SU-DHL-6 (cell line): ENCODE data around the gene MYOF.

ENCODE experiments used
- H2AFZ ChIP-seq: fragments of 200-600 bp; sonication (generic); 2 replicates; pipeline ENCODE4 v1.6.1; 2014; ENCODE audit warnings: low read depth, mild to moderate bottlenecking, moderate library complexity, mixed read lengths, antibody characterized with exemption, low read length; ENCODE audit not compliant: severe bottlenecking
- H3F3A ChIP-seq: fragments of 200-600 bp; shearing (Covaris generic); 2 replicates; pipeline ENCODE4 v1.6.0; 2016; ENCODE audit warnings: antibody characterized with exemption, mild to moderate bottlenecking; ENCODE audit not compliant: insufficient read depth
- H3K27ac ChIP-seq: fragments of 200-600 bp; sonication (generic); 2 replicates; pipeline ENCODE4 v1.5.1; 2016; ENCODE audit warnings: low read depth, mild to moderate bottlenecking, low read length, moderate library complexity, mixed read lengths
- H3K27me3 ChIP-seq: fragments of 200-600 bp; sonication (generic), shearing (Covaris generic); 2 replicates; pipeline ENCODE4 v1.6.0; 2014; ENCODE audit warnings: mild to moderate bottlenecking, low read length
- H3K36me3 ChIP-seq: fragments of 200-600 bp; sonication (generic); 2 replicates; pipeline ENCODE4 v1.6.1; 2014; ENCODE audit warnings: mild to moderate bottlenecking, low read length, mixed read lengths
- H3K4me2 ChIP-seq: fragments of 300-600, 200-600 bp; shearing (Covaris generic), sonication (generic); 2 replicates; pipeline ENCODE4 v1.6.0; 2014; ENCODE audit warnings: low read length, low read depth, mild to moderate bottlenecking; ENCODE audit not compliant: poor library complexity, severe bottlenecking
- H3K4me3 ChIP-seq: fragments of 200-600 bp; sonication (generic); 2 replicates; pipeline ENCODE4 v1.5.1; 2014; ENCODE audit warnings: antibody characterized with exemption, low read length, mild to moderate bottlenecking, mixed read lengths; ENCODE audit not compliant: insufficient read depth, poor library complexity, severe bottlenecking
- H3K79me2 ChIP-seq: fragments of 200-600 bp; sonication (generic); 2 replicates; pipeline ENCODE4 v1.6.1; 2014; ENCODE audit warnings: mild to moderate bottlenecking, low read length, moderate library complexity; ENCODE audit not compliant: insufficient read depth
- H3K9ac ChIP-seq: fragments of 200-600 bp; sonication (generic); 2 replicates; pipeline ENCODE4 v1.7.0; 2014; ENCODE audit warnings: mild to moderate bottlenecking, low read length
- H3K9me2 ChIP-seq: fragments of 200-600 bp; sonication (generic); replicated peaks from 2 replicates; pipeline ENCODE4 v1.6.1; 2014; ENCODE audit warnings: low read length; ENCODE audit not compliant: insufficient read depth
- H3K9me3 ChIP-seq: fragments of 200-600 bp; sonication (generic); 2 replicates; pipeline ENCODE4 v1.6.1; 2014; ENCODE audit warnings: low read length, mixed read lengths; ENCODE audit not compliant: insufficient read depth
- H4K20me1 ChIP-seq: fragments of 200-600 bp; sonication (generic); 2 replicates; pipeline ENCODE4 v1.6.1; 2014; ENCODE audit warnings: low read depth, mild to moderate bottlenecking, antibody characterized with exemption, low read length, moderate library complexity, mixed read lengths
- CTCF ChIP-seq: fragments of 200-600 bp; sonication (generic); IDR thresholded peaks from one replicate; pipeline ENCODE4 v1.5.1; 2017; ENCODE audit warnings: antibody characterized with exemption, mild to moderate bottlenecking, low read length, moderate library complexity; ENCODE audit not compliant: insufficient read depth, poor library complexity, severe bottlenecking
- EZH2phosphoT487 ChIP-seq: fragments of 200-600 bp; sonication (generic), shearing (Covaris generic); conservative IDR thresholded peaks from 2 replicates; pipeline ENCODE4 v1.6.1; 2018; ENCODE audit warnings: mild to moderate bottlenecking, antibody characterized with exemption, low read length, moderate library complexity, mixed read lengths

The MYOF gene

GRCh38 chr10:93495654-93496321 is 13.7 kb upstream of the MYOF start:
- no peaks in the 10 kb centered on the region for H3K9me3 ChIP-seq
- peaks cover 8% of the 10 kb centered on the region; the same call in 1 of the 2 replicates for H3F3A ChIP-seq
- no peaks in the 10 kb centered on the region for H3K27me3 ChIP-seq
- no peak for TF ChIP-seq EZH2phosphoT487
- TF ChIP-seq CTCF = no peak
- peak overlapping the region; percentile 93 for H3K9ac ChIP-seq
- peaks cover 4% of the 10 kb centered on the region; the same call in 1 of the 2 replicates for H3K36me3 ChIP-seq
- peak overlapping the region; percentile 99 for H2AFZ ChIP-seq
- H4K20me1 ChIP-seq = no peaks in the 10 kb centered on the region
- peaks cover 41% of the 10 kb centered on the region for H3K79me2 ChIP-seq
- H3K9me2 ChIP-seq = no peaks in the 10 kb centered on the region
- peak overlapping the region; percentile 94 for H3K4me3 ChIP-seq
- peak overlapping the region; percentile 98 for H3K4me2 ChIP-seq
- H3K27ac ChIP-seq = peak overlapping the region; percentile 38; the same call in 1 of the 2 replicates

- no peak overlapping the region for H3K9ac ChIP-seq
- H2AFZ ChIP-seq = no peak overlapping the region
- no peaks in the 10 kb centered on the region for H4K20me1 ChIP-seq
- H3K27ac ChIP-seq = no peak overlapping the region
- TF ChIP-seq CTCF = no peak
- no peak for TF ChIP-seq EZH2phosphoT487
- no peaks in the 10 kb centered on the region for H3K36me3 ChIP-seq
- H3K9me3 ChIP-seq = no peaks in the 10 kb centered on the region
- no peaks in the 10 kb centered on the region for H3K27me3 ChIP-seq
- no peaks in the 10 kb centered on the region for H3K9me2 ChIP-seq
- H3K79me2 ChIP-seq = peaks cover 28% of the 10 kb centered on the region
- H3F3A ChIP-seq = peaks cover 4% of the 10 kb centered on the region; the same call in 1 of the 2 replicates
- no peak overlapping the region for H3K4me3 ChIP-seq
- no peak overlapping the region for H3K4me2 ChIP-seq
Measured at GRCh38 chr10:93494494-93494893, 12.4 kb upstream of the MYOF start.

GRCh38 chr10:93493162-93493561 is 11.0 kb upstream of the MYOF start:
- no peaks in the 10 kb centered on the region for H3K36me3 ChIP-seq
- H4K20me1 ChIP-seq = no peaks in the 10 kb centered on the region
- no peaks in the 10 kb centered on the region for H3K9me3 ChIP-seq
- no peaks in the 10 kb centered on the region for H3K27me3 ChIP-seq
- peaks cover 4% of the 10 kb centered on the region; the same call in 1 of the 2 replicates for H3F3A ChIP-seq
- peaks cover 15% of the 10 kb centered on the region for H3K79me2 ChIP-seq
- TF ChIP-seq CTCF = no peak
- no peak for TF ChIP-seq EZH2phosphoT487
- H3K27ac ChIP-seq = no peak overlapping the region
- no peak overlapping the region for H3K4me2 ChIP-seq
- no peak overlapping the region for H3K4me3 ChIP-seq
- no peak overlapping the region for H3K9ac ChIP-seq
- no peaks in the 10 kb centered on the region for H3K9me2 ChIP-seq
- H2AFZ ChIP-seq = no peak overlapping the region
